DND-41 (cell line): Measurements from ENCODE around the gene ANKAR.

Source experiments
- CTCF ChIP-seq: IDR thresholded peaks from 2 replicates; pipeline ENCODE4 v1.5.1; 2012; ENCODE audit warnings: borderline replicate concordance, low read length, moderate library complexity, mild to moderate bottlenecking; ENCODE audit not compliant: poor library complexity, severe bottlenecking; ENCODE audit errors: extremely low read depth
- EZH2 ChIP-seq: IDR thresholded peaks from 3 replicates; pipeline ENCODE4 v1.6.1; 2012; ENCODE audit warnings: borderline replicate concordance, low read depth, mild to moderate bottlenecking, moderate library complexity, low read length, inconsistent platforms; ENCODE audit not compliant: severe bottlenecking

- TF ChIP-seq CTCF: no peak
- no peak for TF ChIP-seq EZH2
Measured at GRCh38 chr2:189657867-189658266, 16.6 kb upstream of the ANKAR start.
